ENCODE results near the gene CFAP299.

The CFAP299 gene

GRCh38 chr4:80382090-80382832 is 46.7 kb downstream of the CFAP299 start:
- no peak for TF ChIP-seq CTCF (IDR thresholded peaks at IDR 0.05)
- Histone ChIP-seq H3K36me3 (no peaks in the 10 kb centered on the region), H3K9me3 (no peaks in the 10 kb centered on the region), H3K4me1 (ENCODE audit: control insufficient read depth in 1 of 2, insufficient read depth in 1 of 2, low read depth in 1 of 2, low read length in 1 of 2) (no peaks in the 10 kb centered on the region), H3K27ac (no peak overlapping the region), H3K27me3 (no peaks in the 10 kb centered on the region), H3K4me3 (ENCODE audit: low read depth in 1 of 2, low read length in 1 of 2) (no peak overlapping the region)

- Histone ChIP-seq H3K4me1 (ENCODE audit: control insufficient read depth in 1 of 2, insufficient read depth in 1 of 2, low read depth in 1 of 2, low read length in 1 of 2) (no peaks in the 10 kb centered on the region), H3K4me3 (ENCODE audit: low read depth in 1 of 2, low read length in 1 of 2) (no peak overlapping the region), H3K36me3 (no peaks in the 10 kb centered on the region), H3K27ac (no peak overlapping the region), H3K9me3 (no peaks in the 10 kb centered on the region), H3K27me3 (no peaks in the 10 kb centered on the region)
- TF ChIP-seq CTCF (IDR thresholded peaks at IDR 0.05): no peak
These were observed 50.1 kb downstream of the CFAP299 start for GRCh38 chr4:80385397-80386280.

- Histone ChIP-seq H3K4me1 (ENCODE audit: control insufficient read depth in 1 of 2, insufficient read depth in 1 of 2, low read depth in 1 of 2, low read length in 1 of 2) (no peaks in the 10 kb centered on the region), H3K9me3 (no peaks in the 10 kb centered on the region), H3K27ac (no peak overlapping the region), H3K27me3 (no peaks in the 10 kb centered on the region), H3K36me3 (no peaks in the 10 kb centered on the region), H3K4me3 (ENCODE audit: low read depth in 1 of 2, low read length in 1 of 2) (no peak overlapping the region)
- no peak for TF ChIP-seq CTCF (IDR thresholded peaks at IDR 0.05)
These were observed 50.9 kb downstream of the CFAP299 start for GRCh38 chr4:80386281-80386886.

- Histone ChIP-seq H3K4me1 (ENCODE audit: control insufficient read depth in 1 of 2, insufficient read depth in 1 of 2, low read depth in 1 of 2, low read length in 1 of 2) (no peaks in the 10 kb centered on the region), H3K27me3 (no peaks in the 10 kb centered on the region), H3K36me3 (no peaks in the 10 kb centered on the region), H3K27ac (no peak overlapping the region), H3K9me3 (no peaks in the 10 kb centered on the region), H3K4me3 (ENCODE audit: low read depth in 1 of 2, low read length in 1 of 2) (no peak overlapping the region)
- no peak for TF ChIP-seq CTCF (IDR thresholded peaks at IDR 0.05)
These were observed 52.1 kb downstream of the CFAP299 start for GRCh38 chr4:80387390-80388283.

- Histone ChIP-seq H3K27me3 (no peaks in the 10 kb centered on the region), H3K4me3 (ENCODE audit: low read depth in 1 of 2, low read length in 1 of 2) (no peak overlapping the region), H3K36me3 (no peaks in the 10 kb centered on the region), H3K4me1 (ENCODE audit: control insufficient read depth in 1 of 2, insufficient read depth in 1 of 2, low read depth in 1 of 2, low read length in 1 of 2) (no peaks in the 10 kb centered on the region), H3K9me3 (no peaks in the 10 kb centered on the region), H3K27ac (no peak overlapping the region)
- TF ChIP-seq CTCF (IDR thresholded peaks at IDR 0.05): no peak
These were observed 52.7 kb downstream of the CFAP299 start for GRCh38 chr4:80388284-80388607.

All from neutrophil (primary cell).